Prostate gland (tissue), 2 donors: ENCODE measurements around the gene ARHGEF18. TPM values are rescaled to one million over a fixed set of nuclear protein-coding genes. Genes with fewer than 3 reads are reported as not detected.

Source experiments
- DNase-seq: peaks from one replicate; pipeline ENCODE4 v3.0.0-alpha.2; 2019; ENCODE audit warnings: low spot score
- H3K27ac ChIP-seq, 2 donors: fragments of 200-600 bp; sonication (generic); 2 replicates each; pipeline ENCODE4 v1.5.1; 2017 to 2019
- H3K27me3 ChIP-seq: fragments of 200-600 bp; sonication (generic); replicated peaks from 2 replicates; pipeline ENCODE4 v1.5.1; 2019; ENCODE audit not compliant: insufficient read depth
- H3K36me3 ChIP-seq, 2 donors: fragments of 200-600 bp; sonication (generic); 1 replicate in 1 of 2; 2 replicates in 1 of 2; pipeline versions ENCODE4 v1.5.1 to v1.8.1; 2017 to 2019
- H3K4me1 ChIP-seq: fragments of 200-600 bp; sonication (generic); replicated peaks from 2 replicates; pipeline ENCODE4 v1.5.1; 2019
- H3K4me3 ChIP-seq, 2 donors: fragments of 200-600 bp; sonication (generic); 2 replicates each; pipeline ENCODE4 v1.5.1; 2017 to 2019
- H3K9me3 ChIP-seq: fragments of 200-600 bp; sonication (generic); 2 replicates; pipeline ENCODE4 v1.5.1; 2017
- POLR2A ChIP-seq: fragments of 450-650 bp; IDR thresholded peaks from one replicate; pipeline ENCODE4 v1.6.1; 2016; ENCODE audit warnings: antibody characterized with exemption, mild to moderate bottlenecking
- POLR2AphosphoS5 ChIP-seq: sonication (generic); formaldehyde crosslinking; IDR thresholded peaks from one replicate; pipeline ENCODE4 v1.6.1; 2017; ENCODE audit warnings: antibody characterized with exemption
- WGBS: methylation state at CpG from one replicate; pipeline ENCODE4 v1.1.5; 2018; 5-methylcytosine and 5-hydroxymethylcytosine counted together
- intact Hi-C: fragments of 100-400 bp; cut with DNase I; formaldehyde crosslinking; loops from one replicate; pipeline ENCODE4 v1.14.2; 2022
- total RNA-seq, 2 donors: library from RNA; depleted of rRNA; stranded (reverse); fragments of >200 nt; gene quantifications; one replicate each; pipeline ENCODE4 v1.1.0, GENCODE V29; 2016
- TF ChIP-seq, protein P1 (sequence below), 4 experiments: fragments of 200-600 bp in 2 of 4; fragments of 450-650 bp in 2 of 4; sonication (generic) in 2 of 4; IDR thresholded peaks; 1 replicate in 3 of 4; 2 replicates in 1 of 4; pipeline ENCODE4 v1.5.1; 2016 to 2019; ENCODE audit warnings: antibody characterized with exemption in 4 of 4, mild to moderate bottlenecking in 2 of 4, moderate library complexity in 2 of 4

Gene ARHGEF18
- total RNA-seq, 2 donors from 2014 or later, result 44.5 to 52.3 TPM

DNA sequence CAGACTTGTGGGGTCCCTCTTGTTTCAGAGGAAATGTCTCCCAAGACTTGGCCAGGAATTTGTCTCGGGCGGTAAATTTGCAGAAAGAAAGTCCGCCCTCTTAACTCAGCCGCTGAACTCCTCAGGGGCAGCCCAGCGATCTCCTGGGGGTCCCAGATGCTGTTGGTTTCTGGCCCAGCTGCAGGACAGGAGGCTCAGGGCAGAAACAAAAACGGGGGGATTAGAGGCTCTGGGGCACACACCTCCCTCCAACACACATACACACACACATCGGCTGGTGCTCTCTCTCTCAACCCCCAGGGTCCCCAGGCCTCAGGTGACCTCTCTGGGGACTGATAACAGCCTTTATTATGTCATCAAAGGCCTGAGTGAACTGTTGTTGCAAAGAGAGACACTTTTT is 7.1 kb downstream of the ARHGEF18 start:
- Histone ChIP-seq H3K27ac (no peak overlapping the region), H3K4me1 (no peaks in the 10 kb centered on the region), H3K27me3 (no peaks in the 10 kb centered on the region), H3K36me3 (no peaks in the 10 kb centered on the region), H3K9me3 (no peaks in the 10 kb centered on the region), H3K4me3 (no peak overlapping the region)
- DNase-seq, result no peak
- intact Hi-C loops, result loop anchor here (5.0 to 10.0 kb wide), 2 partner anchors 179 to 321 kb away; partner anchors contain the start of genes MCEMP1 and PNPLA6
- 72% methylated on average over 7 of the region's 7 CpGs for WGBS
- TF ChIP-seq, protein P1, sequence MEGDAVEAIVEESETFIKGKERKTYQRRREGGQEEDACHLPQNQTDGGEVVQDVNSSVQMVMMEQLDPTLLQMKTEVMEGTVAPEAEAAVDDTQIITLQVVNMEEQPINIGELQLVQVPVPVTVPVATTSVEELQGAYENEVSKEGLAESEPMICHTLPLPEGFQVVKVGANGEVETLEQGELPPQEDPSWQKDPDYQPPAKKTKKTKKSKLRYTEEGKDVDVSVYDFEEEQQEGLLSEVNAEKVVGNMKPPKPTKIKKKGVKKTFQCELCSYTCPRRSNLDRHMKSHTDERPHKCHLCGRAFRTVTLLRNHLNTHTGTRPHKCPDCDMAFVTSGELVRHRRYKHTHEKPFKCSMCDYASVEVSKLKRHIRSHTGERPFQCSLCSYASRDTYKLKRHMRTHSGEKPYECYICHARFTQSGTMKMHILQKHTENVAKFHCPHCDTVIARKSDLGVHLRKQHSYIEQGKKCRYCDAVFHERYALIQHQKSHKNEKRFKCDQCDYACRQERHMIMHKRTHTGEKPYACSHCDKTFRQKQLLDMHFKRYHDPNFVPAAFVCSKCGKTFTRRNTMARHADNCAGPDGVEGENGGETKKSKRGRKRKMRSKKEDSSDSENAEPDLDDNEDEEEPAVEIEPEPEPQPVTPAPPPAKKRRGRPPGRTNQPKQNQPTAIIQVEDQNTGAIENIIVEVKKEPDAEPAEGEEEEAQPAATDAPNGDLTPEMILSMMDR (IDR thresholded peaks at IDR 0.05), result no peak
- TF ChIP-seq POLR2AphosphoS5, result no peak

DNA sequence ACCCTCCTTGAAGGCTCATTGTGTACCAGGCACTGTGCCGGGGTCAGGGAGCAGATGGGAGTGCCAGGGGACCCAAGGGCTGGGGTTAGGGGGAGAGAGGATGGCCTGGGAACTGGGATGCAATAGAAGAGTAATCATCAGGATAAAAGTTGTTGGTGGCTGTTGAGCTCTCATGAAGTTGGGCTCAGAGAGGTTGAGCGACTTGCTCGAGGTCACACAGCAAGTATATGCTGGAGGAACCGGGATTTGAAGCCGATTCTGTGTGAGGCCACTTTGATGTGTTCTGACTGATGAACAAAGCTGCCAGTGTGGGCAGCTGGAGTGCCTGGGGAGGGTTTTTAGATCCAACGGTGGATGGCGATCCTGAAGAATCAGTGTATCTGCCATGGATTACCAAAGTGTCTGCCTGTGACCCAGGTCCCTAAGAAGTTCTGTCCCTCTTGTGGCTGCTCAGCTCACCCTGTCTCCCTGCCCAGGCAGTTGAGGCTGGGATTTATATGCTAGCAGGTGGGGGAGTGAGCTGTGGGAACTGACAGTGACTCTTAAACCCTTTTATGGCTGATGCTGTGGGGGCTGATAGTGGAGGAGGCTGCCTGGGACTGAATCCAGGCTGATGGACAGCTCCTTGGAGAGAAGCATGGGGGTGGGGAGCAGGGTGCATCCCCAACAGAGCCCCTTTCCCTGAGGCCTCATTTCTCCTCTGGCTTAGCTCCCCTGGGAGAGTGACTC is 8.3 kb downstream of the ARHGEF18 start:
- WGBS, result 91% methylated on average over 7 of the region's 7 CpGs
- H3K9me3 ChIP-seq, result no peaks in the 10 kb centered on the region
- no peak overlapping the region for H3K27ac ChIP-seq
- no peaks in the 10 kb centered on the region for H3K27me3 ChIP-seq
- H3K4me1 ChIP-seq, result no peaks in the 10 kb centered on the region
- intact Hi-C loops, result loop anchor here (5.0 to 10.0 kb wide), 2 partner anchors 178 to 320 kb away; partner anchors contain the start of genes MCEMP1 and PNPLA6
- no peak overlapping the region for H3K4me3 ChIP-seq
- TF ChIP-seq, protein P1 (IDR thresholded peaks at IDR 0.05), result no peak
- TF ChIP-seq POLR2A (no peak), POLR2AphosphoS5 (no peak)
- no peaks in the 10 kb centered on the region for H3K36me3 ChIP-seq
- DNase-seq, result no peak

DNA sequence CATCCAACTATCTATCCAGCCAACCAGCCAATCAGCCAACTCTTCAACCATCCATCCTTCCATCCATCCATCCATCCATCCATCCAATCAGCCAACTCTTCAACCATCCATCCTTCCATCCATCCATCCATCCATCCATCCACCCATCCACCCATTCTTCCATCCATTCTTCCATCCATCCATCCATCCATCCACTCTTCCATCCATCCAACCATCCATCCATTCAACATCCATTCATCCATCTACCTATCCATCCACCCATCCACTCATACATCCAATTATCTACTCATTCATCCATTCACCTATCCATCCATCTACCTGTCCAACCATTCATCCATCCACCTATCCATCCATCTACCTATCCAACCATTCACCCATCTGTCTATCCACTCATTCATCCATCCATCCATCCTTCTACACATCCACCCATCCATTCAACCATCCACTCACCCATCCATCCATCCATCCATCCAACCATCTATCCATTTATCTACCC is 9.4 kb downstream of the ARHGEF18 start:
- H3K36me3 ChIP-seq, result no peaks in the 10 kb centered on the region
- intact Hi-C loops, result loop anchor here (5.0 to 10.0 kb wide), 2 partner anchors 177 to 319 kb away; partner anchors contain the start of genes MCEMP1 and PNPLA6
- H3K27me3 ChIP-seq, result no peaks in the 10 kb centered on the region
- TF ChIP-seq, protein P1 (IDR thresholded peaks at IDR 0.05), result no peak
- TF ChIP-seq POLR2AphosphoS5 (no peak), POLR2A (no peak)
- H3K27ac ChIP-seq, result no peak overlapping the region
- H3K4me3 ChIP-seq, result no peak overlapping the region
- no peaks in the 10 kb centered on the region for H3K4me1 ChIP-seq
- DNase-seq, result no peak
- H3K9me3 ChIP-seq, result no peaks in the 10 kb centered on the region

DNA sequence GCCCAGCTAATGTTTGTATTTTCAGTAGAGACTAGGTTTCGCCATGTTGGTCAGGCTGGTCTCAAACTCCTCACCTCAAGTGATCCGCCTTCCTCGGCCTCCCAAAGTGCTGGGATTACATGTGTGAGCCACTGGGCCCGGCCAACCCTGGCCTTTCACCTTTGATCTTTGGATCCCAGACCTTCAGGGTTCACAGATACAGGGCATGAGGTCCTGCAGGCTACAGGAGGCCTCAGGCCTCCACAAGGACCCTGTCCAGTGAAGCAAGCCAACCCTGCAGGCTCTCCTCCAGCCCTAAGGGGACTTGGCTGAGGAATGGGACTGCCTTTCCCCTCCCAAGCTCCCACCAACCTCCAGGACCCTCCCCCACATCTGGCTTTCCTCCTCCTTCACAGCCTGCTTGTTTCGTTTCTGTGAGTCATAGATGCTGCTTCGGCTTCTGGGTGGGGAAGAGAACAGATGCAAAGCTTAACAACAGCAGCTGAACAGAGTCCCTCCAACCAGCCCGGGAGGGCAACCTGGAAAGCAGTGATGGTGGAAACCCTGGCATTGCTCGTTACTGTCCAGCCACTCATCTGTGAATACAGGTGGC is 11.8 kb downstream of the ARHGEF18 start:
- Histone ChIP-seq H3K27me3 (no peaks in the 10 kb centered on the region), H3K9me3 (no peaks in the 10 kb centered on the region), H3K4me1 (no peaks in the 10 kb centered on the region), H3K4me3 (no peak overlapping the region), H3K27ac (no peak overlapping the region), H3K36me3 (no peaks in the 10 kb centered on the region)
- intact Hi-C loops, result no loop called here
- TF ChIP-seq POLR2A (no peak), POLR2AphosphoS5 (no peak)
- TF ChIP-seq, protein P1 (IDR thresholded peaks at IDR 0.05), result no peak
- 80% methylated on average over 8 of the region's 8 CpGs for WGBS
- no peak for DNase-seq
